NOMO-1 (cell line): ENCODE measurements around the gene AKT1.
"Not testable (repeated sequence)": the region's sequence is repeated elsewhere in the genome, so short reads cannot be mapped to it uniquely, and the experiment has no call there.

Source experiments
- DNase-seq, 2 experiments: peaks; one replicate each; lab custom pipeline; 2025; ENCODE audit not compliant: unreplicated experiment in 2 of 2; lab: John Stamatoyannopoulos, UW

AKT1 gene

DNA sequence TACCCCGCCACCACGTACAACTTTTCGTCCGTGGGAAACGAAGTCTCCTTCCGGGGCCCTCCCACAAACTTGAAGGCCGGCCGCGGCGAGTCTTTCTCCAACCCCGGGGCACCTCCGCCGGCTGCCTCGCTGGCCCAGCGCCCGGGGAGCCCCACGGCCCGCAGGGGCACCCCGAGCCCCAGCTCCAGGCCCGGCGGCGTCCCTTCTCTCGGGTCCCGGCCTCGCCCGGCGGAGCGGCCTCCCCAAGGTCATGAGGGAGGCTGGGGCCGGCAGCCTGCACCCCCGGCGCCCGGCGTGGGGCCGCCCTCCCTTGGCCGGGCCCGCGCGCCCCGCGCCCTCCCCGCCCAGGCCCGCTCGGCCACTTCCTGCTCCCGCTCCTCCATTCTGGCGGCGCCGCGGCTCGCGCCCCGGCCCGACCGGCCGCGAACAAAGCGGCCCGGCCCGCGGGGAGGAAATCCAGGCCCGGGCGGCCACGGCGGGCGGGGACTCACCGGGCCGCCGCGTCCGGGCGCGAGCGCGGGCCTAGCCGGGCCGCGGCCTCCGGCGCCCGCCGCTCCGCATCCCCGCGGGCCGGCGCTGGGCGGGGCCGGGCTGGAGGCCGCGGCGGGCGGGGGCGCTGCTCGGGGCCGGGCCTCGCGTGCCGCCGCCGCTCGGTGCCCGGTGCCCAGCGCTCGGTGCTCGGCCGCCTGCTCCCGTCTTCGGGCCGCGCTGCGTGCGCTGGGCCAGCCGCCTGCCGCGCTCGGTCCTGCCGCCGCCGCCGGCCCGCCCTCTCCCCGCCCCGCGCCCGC, at the start of gene AKT1:
Gene AKT1 (minus strand): TSS at position 756 of the 788 bp plus-strand sequence. CDS start 3,105 bp downstream, outside the sequence.
- peak in 1 of 2 experiments; percentile 19 for DNase-seq

DNA sequence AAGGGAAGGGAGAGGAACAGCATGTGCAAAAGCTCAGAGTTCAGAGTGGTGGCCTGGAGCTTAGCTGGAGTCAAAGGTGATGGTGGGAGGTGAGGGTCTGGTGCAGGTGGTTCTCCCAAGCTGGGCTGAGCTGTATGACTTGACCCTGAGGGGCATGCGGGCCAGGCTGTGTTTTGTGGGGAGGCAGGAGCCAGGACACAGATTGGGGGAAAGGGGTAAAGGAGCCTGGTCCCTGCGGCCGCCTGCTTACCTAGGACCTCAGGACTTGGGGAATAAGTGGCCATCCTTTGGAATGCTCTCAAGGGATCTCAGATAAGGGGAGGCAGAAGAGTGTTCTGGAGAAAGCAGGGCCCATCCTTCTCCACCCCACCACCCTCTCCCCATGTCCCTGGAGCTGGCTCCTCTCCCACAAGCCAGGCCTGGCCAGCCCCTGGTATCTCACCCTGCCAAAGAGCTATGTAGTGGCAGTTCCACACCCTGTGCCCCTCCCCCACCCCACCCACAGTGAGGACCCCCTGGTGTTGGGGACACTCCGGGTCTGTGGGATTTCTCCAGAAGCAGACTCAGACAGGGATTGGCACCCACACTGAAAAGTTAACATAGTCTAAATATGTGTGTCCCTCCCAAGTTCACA, 49.6 kb upstream of the AKT1 start:
- no peak for DNase-seq

GRCh38 chr14:104844306-104845032, 48.9 kb upstream of the AKT1 start:
- no peak for DNase-seq

DNA sequence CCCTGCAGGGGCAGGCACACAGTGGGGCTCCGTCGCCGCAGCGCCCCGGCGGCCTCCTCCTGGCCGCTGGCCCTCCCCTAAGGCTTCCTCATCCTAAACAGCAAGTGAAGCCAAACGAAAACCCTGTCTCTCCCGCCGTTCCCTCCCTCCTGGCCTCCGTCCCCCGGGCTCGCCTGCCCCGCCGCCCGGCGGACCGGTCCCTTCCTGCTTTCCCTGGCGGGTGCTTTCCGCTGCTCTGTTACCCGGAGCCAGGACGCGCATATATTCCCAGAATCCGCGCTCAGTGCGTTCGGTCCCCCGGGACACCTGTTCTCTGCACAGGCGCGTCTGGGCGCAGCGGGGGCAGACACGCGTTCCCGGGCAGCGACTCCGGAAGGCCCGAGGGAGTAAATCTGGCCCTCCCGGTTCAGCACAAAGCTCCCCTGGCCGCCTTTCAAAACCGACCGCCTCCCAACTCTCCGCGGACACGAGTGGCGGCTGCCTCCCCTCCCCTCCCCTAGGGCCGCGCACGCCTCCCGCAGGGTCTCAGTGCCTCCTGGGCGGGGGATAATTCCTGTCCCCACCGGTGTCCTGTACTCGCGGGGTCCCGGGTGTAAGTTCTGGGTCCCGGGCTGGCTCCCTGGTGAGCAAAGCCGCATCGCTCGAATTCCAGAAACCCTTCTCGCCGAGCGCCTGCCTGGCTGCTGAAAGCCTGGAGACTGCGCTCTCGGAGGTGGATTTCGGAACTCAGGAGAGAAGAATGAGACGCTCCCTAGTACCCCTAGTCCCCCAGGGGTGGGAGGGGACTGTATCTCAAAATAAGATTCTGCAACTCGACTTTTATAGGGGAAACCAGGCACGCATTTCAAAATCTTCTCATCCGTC, 48.1 kb upstream of the AKT1 start:
- DNase-seq, result no peak

GRCh38 chr14:104843006-104843405, 47.5 kb upstream of the AKT1 start:
- no peak for DNase-seq

- DNase-seq, result no peak
These were observed 46.2 kb upstream of the AKT1 start for GRCh38 chr14:104841730-104842129.

- DNase-seq, result not testable (repeated sequence)
These were observed 40.8 kb upstream of the AKT1 start for GRCh38 chr14:104836171-104836935.

- no peak for DNase-seq
These were observed 35.2 kb upstream of the AKT1 start for GRCh38 chr14:104830781-104831180.

- peak; percentile 14 to 15 for DNase-seq
These were observed 31.9 kb upstream of the AKT1 start for GRCh38 chr14:104827177-104828055.

- no peak for DNase-seq
These were observed 31.3 kb upstream of the AKT1 start for GRCh38 chr14:104826861-104827176.

DNA sequence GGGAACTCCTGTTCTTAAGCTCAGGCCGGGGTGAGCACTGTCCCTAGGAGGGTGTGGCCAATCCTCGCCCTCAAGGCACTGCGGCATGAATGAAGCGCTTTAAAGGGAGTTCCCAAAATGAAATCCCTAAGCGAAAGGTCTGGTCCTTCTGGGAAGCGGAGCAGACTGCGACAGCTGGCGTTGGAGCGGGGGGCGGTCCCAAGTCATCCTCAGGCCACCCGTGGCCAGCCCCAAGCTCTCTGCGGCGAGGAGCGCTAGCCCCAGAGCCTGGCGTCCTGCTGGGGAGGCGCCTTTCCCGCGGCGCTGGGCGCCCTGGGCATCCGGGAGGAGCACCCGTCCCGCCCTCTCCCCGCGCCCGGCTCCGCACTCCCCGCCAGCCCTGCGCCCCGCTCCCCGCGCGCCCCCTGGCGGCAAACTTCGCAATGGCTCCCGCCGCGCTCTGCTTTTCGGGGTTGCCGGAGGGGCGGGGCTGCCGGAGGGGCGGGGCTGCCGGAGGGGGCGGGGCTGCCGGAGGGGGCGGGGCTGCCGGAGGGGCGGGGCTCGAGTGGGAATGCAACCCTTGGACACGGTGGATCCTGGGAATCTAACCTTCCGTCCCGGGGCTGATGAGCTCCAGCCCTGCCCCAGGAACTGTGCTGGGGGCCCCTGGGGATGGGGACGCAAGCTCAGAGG, 30.8 kb upstream of the AKT1 start:
- peak; percentile 53 to 91 for DNase-seq

DNA sequence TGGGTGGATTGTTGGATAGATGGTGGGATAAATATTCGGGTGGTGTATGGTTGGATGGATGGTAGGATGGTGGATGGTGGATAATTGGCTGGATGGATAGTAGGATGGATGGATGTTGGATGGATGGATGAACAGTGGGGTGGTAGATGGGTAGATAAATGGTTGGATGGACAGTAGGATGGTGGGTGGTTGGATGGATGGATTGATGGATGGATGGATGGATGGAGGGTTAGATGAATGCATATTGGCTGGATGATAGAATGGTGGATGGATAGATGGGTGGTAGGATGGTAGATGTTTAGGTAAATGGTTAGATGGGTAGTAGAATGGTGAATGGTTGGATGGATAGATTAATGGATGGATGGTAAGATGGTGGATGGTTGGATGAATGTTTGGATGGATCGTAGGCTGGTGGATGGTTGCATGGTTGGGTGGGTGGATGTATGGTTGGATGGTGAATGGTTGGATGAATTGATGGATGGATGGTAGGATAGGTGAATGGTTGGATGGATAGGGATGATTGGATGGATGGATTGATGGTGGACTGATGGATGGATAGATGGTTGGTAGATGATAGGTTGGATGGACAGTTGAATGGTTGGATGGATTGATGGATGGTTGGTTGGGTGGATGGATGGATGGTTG, 28.9 kb upstream of the AKT1 start:
- DNase-seq, result no peak

DNA sequence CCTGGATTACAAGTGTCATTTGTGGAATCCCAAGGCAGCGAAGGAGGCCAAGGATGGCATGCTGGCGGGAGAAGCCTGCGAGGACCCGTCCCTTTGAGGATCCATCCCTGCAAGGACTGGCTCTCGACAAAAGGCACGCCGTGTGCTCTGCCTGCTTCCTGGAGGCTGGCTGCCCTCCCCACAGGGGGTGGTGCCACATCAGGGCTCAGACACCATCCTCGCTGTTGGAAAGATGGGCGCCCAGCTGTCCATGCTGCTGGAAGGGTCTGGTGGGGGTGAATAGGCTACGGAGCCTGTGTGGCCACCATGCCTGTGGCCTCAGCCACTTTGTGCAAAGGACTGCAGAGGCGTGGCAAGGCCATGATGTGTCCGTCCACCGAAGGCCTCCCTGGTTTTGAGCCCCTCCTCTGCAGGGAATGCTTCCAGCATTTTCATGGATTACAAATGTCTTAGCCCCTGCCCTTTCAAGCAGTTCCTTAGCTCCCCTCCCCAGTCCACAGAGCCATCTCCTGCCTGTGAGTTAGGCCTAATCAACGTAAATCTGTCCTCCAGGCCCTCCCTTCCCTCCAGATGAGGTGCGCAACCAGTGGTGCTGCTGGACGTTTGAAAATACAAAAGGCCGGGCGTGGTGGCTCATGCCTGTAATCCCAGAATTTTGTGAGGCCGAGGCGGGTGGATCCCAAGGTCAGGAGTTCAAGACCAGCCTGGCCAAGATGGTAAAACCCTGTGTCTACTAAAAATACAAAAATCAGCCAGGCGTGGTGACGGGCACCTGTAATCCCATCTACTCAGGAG, 27.5 kb upstream of the AKT1 start:
- no peak for DNase-seq

DNA sequence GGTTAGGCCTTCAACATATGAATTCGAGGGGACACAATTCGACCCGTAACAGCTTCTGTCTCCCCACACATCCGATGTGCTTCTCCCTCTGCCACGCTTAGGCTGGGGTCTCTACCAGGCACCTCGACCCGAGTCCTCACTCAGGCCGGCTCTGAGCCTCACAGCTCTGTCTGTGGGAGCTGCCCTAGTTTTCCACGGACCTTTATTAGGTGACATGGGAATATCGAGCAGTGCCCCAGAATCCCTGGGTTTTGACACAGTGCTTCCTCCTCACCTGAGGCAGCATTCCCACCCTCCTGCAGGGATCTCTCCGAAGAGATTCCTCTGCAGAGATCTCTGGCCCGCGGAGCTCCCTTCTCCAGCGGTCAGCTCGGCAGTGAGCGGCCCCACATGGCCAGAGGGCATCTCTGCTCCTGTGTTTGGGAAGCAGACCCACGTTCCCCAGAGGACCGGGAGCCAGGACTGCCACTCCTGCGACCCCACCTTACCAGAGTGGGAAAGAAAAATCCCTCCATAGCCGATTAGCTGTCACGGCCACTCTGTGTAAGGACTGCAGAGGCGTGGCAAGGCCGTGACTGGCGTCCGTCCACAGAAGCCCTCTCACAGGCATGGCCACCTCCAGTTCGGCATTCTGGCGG, 26.5 kb upstream of the AKT1 start:
- no peak for DNase-seq

DNA sequence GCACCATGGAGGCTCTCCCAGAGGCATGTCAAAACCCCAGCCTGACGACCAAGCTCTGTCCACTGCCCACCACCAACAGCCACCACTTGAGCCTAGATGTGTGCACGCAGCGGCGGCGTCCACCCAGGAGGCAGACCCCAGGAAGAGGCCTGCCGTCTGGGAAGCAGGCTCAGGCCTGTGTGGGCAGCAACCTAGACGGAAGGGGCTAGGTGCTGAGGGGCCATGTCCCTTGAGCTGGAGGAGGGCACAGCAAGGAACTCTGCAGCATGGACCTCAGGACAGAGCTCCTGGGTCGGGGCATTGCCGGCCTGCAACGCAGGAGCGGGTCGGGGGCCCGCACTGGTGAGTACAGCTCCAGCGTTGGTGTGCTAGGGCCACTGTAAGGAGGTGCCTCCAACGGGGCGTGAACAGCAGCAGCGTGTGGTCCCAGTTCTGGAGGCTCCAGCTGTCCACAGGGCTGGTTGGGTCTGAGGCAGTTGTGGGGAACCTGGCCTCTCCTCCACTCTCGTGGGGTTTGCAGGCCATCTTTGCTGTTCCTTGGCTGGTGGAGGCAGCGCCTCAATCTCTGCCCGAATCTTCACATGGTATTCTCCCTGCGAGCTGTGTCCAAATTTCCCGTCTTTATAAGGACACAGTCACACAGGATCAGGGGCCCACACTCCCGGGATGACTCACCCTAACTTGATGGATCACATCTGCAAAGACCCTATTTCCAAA, 25.8 kb upstream of the AKT1 start:
- DNase-seq, result no peak

GRCh38 chr14:104820669-104821228, 25.2 kb upstream of the AKT1 start:
- DNase-seq, result no peak
